NT2/D1 (cell line): ENCODE data around the gene CNOT9.

Source experiments
- DNase-seq: peaks from one replicate; pipeline ENCODE4 v3.0.0-alpha.2; 2011; ENCODE audit warnings: low read depth, low spot score
- H3K27me3 ChIP-seq: 2 replicates; pipeline ENCODE4 v1.6.0; 2011; ENCODE audit warnings: mild to moderate bottlenecking; ENCODE audit not compliant: insufficient read length, insufficient read depth
- H3K36me3 ChIP-seq: 2 replicates; pipeline ENCODE4 v1.6.1; 2011; ENCODE audit warnings: mild to moderate bottlenecking, low read length, mixed read lengths; ENCODE audit not compliant: insufficient read depth, insufficient read length
- H3K4me1 ChIP-seq: 2 replicates; pipeline ENCODE4 v1.5.1; 2011; ENCODE audit not compliant: insufficient read depth, insufficient read length
- H3K4me3 ChIP-seq: 2 replicates; pipeline ENCODE4 v1.5.1; 2011; ENCODE audit warnings: low read depth; ENCODE audit not compliant: insufficient read length
- H3K9ac ChIP-seq: 2 replicates; pipeline ENCODE4 v1.6.0; 2011; ENCODE audit warnings: low read depth; ENCODE audit not compliant: insufficient read length
- H3K9me3 ChIP-seq: 2 replicates; pipeline ENCODE4 v1.5.1; 2011; ENCODE audit warnings: mild to moderate bottlenecking, low read length; ENCODE audit not compliant: insufficient read depth
- SUZ12 ChIP-seq: IDR thresholded peaks from 2 replicates; pipeline ENCODE4 v1.6.1; 2011; ENCODE audit not compliant: insufficient read length, insufficient read depth; ENCODE audit errors: extremely low read depth
- YY1 ChIP-seq: IDR thresholded peaks from 2 replicates; pipeline ENCODE4 v1.6.1; 2011; ENCODE audit not compliant: insufficient read length, insufficient read depth
- ZNF274 ChIP-seq: IDR thresholded peaks from 2 replicates; pipeline ENCODE4 v1.6.1; 2011; ENCODE audit warnings: mild to moderate bottlenecking, low read depth, low read length

Gene CNOT9

DNA sequence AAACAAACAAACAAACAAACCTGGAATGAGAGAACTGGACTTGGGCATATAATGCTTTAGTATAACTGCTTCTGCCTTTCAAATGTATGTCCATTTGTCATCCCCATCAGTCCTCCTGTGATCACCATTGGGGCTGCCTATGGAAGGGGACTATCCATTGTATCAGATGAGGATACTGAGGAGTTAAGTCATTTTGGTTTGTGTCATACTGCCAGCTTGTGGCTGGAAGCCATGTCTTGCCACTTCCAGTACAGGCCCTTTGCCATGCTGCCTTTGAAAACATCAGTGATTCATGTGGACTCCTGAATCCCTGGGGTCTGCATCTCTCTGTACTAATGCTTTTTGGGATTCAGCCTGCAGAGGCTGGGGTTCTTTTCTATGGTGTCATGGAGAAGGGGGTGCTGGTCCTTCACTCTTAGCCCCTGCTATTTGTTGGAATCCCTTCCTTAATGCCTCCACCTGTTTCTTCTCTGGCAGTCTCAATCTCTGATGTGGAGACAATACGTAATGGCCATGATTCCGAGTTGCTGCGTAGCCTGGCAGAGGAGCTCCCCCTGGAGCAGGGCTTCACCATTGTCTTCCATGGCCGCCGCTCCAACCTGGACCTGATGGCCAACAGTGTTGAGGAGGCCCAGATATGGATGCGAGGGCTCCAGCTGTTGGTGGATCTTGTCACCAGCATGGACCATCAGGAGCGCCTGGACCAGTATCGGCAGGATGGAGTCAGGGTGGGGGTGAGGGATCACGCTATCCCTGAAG is 49.6 kb downstream of the CNOT9 start:
- Histone ChIP-seq H3K9ac (no peak overlapping the region), H3K27me3 (no peaks in the 10 kb centered on the region), H3K4me1 (no peaks in the 10 kb centered on the region), H3K9me3 (no peaks in the 10 kb centered on the region), H3K4me3 (no peak overlapping the region), H3K36me3 (no peaks in the 10 kb centered on the region)
- no peak for DNase-seq
- TF ChIP-seq SUZ12 (no peak), YY1 (no peak), ZNF274 (no peak)

- Histone ChIP-seq H3K9me3 (no peaks in the 10 kb centered on the region), H3K36me3 (no peaks in the 10 kb centered on the region), H3K9ac (no peak overlapping the region), H3K4me1 (no peaks in the 10 kb centered on the region), H3K27me3 (no peaks in the 10 kb centered on the region), H3K4me3 (no peak overlapping the region)
- TF ChIP-seq ZNF274 (no peak), SUZ12 (no peak), YY1 (no peak)
- no peak for DNase-seq
Measured at GRCh38 chr2:218621007-218621406, 52.4 kb downstream of the CNOT9 start.

GRCh38 chr2:218622606-218623365 is 54.1 kb downstream of the CNOT9 start:
- no peak for TF ChIP-seq ZNF274
- TF ChIP-seq YY1 = no peak
- TF ChIP-seq SUZ12 = no peak
- H3K4me3 ChIP-seq = no peak overlapping the region
- no peaks in the 10 kb centered on the region for H3K27me3 ChIP-seq
- no peaks in the 10 kb centered on the region for H3K9me3 ChIP-seq
- H3K36me3 ChIP-seq = no peaks in the 10 kb centered on the region
- no peaks in the 10 kb centered on the region for H3K4me1 ChIP-seq
- no peak for DNase-seq
- H3K9ac ChIP-seq = no peak overlapping the region

GRCh38 chr2:218623366-218623705 is 54.7 kb downstream of the CNOT9 start:
- H3K9me3 ChIP-seq = no peaks in the 10 kb centered on the region
- no peaks in the 10 kb centered on the region for H3K36me3 ChIP-seq
- no peak for DNase-seq
- H3K9ac ChIP-seq = no peak overlapping the region
- H3K4me1 ChIP-seq = no peaks in the 10 kb centered on the region
- no peak overlapping the region for H3K4me3 ChIP-seq
- no peak for TF ChIP-seq ZNF274
- TF ChIP-seq YY1 = no peak
- no peak for TF ChIP-seq SUZ12
- H3K27me3 ChIP-seq = no peaks in the 10 kb centered on the region

DNA sequence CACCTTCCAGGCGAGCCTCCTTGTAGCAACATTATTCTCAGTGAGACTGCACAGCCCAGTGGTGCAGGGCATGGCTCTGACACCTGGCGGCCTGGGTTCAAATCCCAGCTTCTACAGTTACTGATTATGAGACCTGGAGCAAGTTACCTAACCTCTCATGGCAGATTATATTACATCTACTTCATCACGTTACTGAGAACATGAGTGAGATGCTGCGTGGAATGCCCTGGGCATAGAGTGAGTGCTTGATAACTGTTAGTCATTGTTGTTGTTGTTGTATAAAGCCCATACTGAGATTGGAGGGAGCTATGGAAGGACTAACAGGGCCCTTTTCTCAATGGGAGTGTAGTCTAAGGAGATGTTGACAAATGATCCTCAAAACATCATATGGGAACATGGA is 57.7 kb downstream of the CNOT9 start:
- H3K4me1 ChIP-seq = no peaks in the 10 kb centered on the region
- no peak overlapping the region for H3K9ac ChIP-seq
- TF ChIP-seq SUZ12 (no peak), ZNF274 (no peak), YY1 (no peak)
- DNase-seq = no peak
- no peaks in the 10 kb centered on the region for H3K9me3 ChIP-seq
- H3K4me3 ChIP-seq = no peak overlapping the region
- H3K36me3 ChIP-seq = no peaks in the 10 kb centered on the region
- H3K27me3 ChIP-seq = no peaks in the 10 kb centered on the region

- H3K36me3 ChIP-seq = peaks cover 4% of the 10 kb centered on the region
- H3K27me3 ChIP-seq = no peaks in the 10 kb centered on the region
- no peaks in the 10 kb centered on the region for H3K9me3 ChIP-seq
- DNase-seq = no peak
- no peaks in the 10 kb centered on the region for H3K4me1 ChIP-seq
- no peak overlapping the region for H3K9ac ChIP-seq
- H3K4me3 ChIP-seq = no peak overlapping the region
- no peak for TF ChIP-seq YY1
- no peak for TF ChIP-seq ZNF274
- TF ChIP-seq SUZ12 = no peak
Measured at GRCh38 chr2:218627939-218628338, 59.3 kb downstream of the CNOT9 start.

DNA sequence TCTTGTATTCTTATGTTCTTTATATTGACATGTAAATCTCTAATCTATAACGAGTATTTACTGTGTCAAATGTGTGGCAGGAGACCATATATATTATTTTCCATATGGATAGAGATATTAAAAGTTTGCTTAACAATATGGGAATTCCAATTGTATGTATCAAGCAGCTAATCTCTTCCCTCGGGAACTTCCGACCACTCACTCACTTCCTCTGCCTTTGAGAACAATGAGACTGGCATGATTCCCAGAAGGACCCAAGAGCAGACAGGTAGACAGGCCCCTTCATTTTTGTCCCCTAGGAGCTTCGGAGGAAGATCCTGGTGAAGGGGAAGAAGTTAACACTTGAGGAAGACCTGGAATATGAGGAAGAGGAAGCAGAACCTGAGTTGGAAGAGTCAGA is 63.2 kb downstream of the CNOT9 start:
- Histone ChIP-seq H3K27me3 (no peaks in the 10 kb centered on the region), H3K4me1 (no peaks in the 10 kb centered on the region), H3K4me3 (no peak overlapping the region), H3K9me3 (no peaks in the 10 kb centered on the region), H3K9ac (no peak overlapping the region), H3K36me3 (peaks cover 42% of the 10 kb centered on the region)
- TF ChIP-seq YY1 (no peak), SUZ12 (no peak), ZNF274 (no peak)
- no peak for DNase-seq
